NCI-H345 treated with DMSO at 0.1 percent for 48 hours (cell line): ENCODE data around the gene SH2D3A.
"Not testable (repeated sequence)": the region's sequence is repeated elsewhere in the genome, so short reads cannot be mapped to it uniquely, and the experiment has no call there.

Experiments
- DNase-seq: peaks from one replicate; lab custom pipeline; 2025; ENCODE audit not compliant: unreplicated experiment; lab: John Stamatoyannopoulos, UW

Gene SH2D3A

GRCh38 chr19:6767357-6768235, at the start of gene SH2D3A:
Gene SH2D3A, minus strand, starts transcription at chr19:6767435. Its CDS starts 3,687 bp downstream, at chr19:6763748.
- peak; percentile 66 for DNase-seq

- DNase-seq = no peak
Measured at GRCh38 chr19:6813659-6814058, 46.4 kb upstream of the SH2D3A start.

- DNase-seq = no peak
Measured at GRCh38 chr19:6812612-6813011, 45.4 kb upstream of the SH2D3A start.

- DNase-seq = no peak
Measured at GRCh38 chr19:6811906-6812305, 44.7 kb upstream of the SH2D3A start.

GRCh38 chr19:6811378-6811777, 44.1 kb upstream of the SH2D3A start:
- no peak for DNase-seq

- DNase-seq = no peak
Measured at GRCh38 chr19:6809262-6809661, 42.0 kb upstream of the SH2D3A start.

GRCh38 chr19:6808494-6808893, 41.3 kb upstream of the SH2D3A start:
- DNase-seq = no peak

GRCh38 chr19:6807291-6807690, 40.1 kb upstream of the SH2D3A start:
- no peak for DNase-seq

GRCh38 chr19:6806488-6806887, 39.3 kb upstream of the SH2D3A start:
- no peak for DNase-seq

GRCh38 chr19:6803036-6803404, 35.8 kb upstream of the SH2D3A start:
- DNase-seq = no peak

GRCh38 chr19:6802336-6803035, 35.3 kb upstream of the SH2D3A start:
- no peak for DNase-seq

GRCh38 chr19:6801485-6802086, 34.4 kb upstream of the SH2D3A start:
- DNase-seq = no peak

- no peak for DNase-seq
Measured at GRCh38 chr19:6800991-6801484, 33.8 kb upstream of the SH2D3A start.

GRCh38 chr19:6800160-6800790, 33.0 kb upstream of the SH2D3A start:
- DNase-seq = not testable (repeated sequence)

GRCh38 chr19:6797646-6798045, 30.4 kb upstream of the SH2D3A start:
- no peak for DNase-seq

GRCh38 chr19:6796278-6796677, 29.0 kb upstream of the SH2D3A start:
- DNase-seq = no peak

GRCh38 chr19:6794686-6795431, 27.6 kb upstream of the SH2D3A start:
- DNase-seq = no peak

GRCh38 chr19:6793973-6794372, 26.7 kb upstream of the SH2D3A start:
- no peak for DNase-seq

GRCh38 chr19:6793411-6793810, 26.2 kb upstream of the SH2D3A start:
- no peak for DNase-seq

- DNase-seq = no peak
Measured at GRCh38 chr19:6791237-6791636, 24.0 kb upstream of the SH2D3A start.
